SKM-1 treated with dmso at 0.1 percent for 144 hours (cell line): ENCODE data around the gene PCDHGB3.
"Not testable (repeated sequence)": the region's sequence is repeated elsewhere in the genome, so short reads cannot be mapped to it uniquely, and the experiment has no call there.

Source experiments
- DNase-seq: peaks from one replicate; lab custom pipeline; 2025; ENCODE audit not compliant: unreplicated experiment; lab: John Stamatoyannopoulos, UW

The PCDHGB3 gene

GRCh38 chr5:141356950-141357349 lies 13.1 kb upstream of the PCDHGB3 start:
- no peak for DNase-seq

GRCh38 chr5:141359790-141360426 lies 10.1 kb upstream of the PCDHGB3 start, which contains the start of gene PCDHGB2:
Gene PCDHGB2 (plus strand): TSS chr5:141359994. CDS start chr5:141360136, 142 bp downstream.
- no peak for DNase-seq

GRCh38 chr5:141360685-141361084 lies 9.4 kb upstream of the PCDHGB3 start:
- DNase-seq: no peak

GRCh38 chr5:141362719-141363118 lies 7.3 kb upstream of the PCDHGB3 start:
- DNase-seq: no peak

GRCh38 chr5:141363952-141364660 lies 5.9 kb upstream of the PCDHGB3 start, which contains the start of gene PCDHGA5:
Gene PCDHGA5 (plus strand): TSS chr5:141364162. CDS start chr5:141364331, 169 bp downstream.
- no peak for DNase-seq

GRCh38 chr5:141366016-141366896 lies 3.8 kb upstream of the PCDHGB3 start:
- DNase-seq: no peak

- DNase-seq: no peak
These were observed 1.8 kb downstream of the PCDHGB3 start for GRCh38 chr5:141371572-141372475.

GRCh38 chr5:141373673-141374317 lies 3.8 kb downstream of the PCDHGB3 start, which contains the start of gene PCDHGA6:
Gene PCDHGA6 (plus strand): TSS chr5:141373891. CDS start chr5:141374084, 193 bp downstream.
- DNase-seq: no peak

- no peak for DNase-seq
These were observed 4.6 kb downstream of the PCDHGB3 start for GRCh38 chr5:141374627-141375026.

GRCh38 chr5:141375444-141376155 lies 5.6 kb downstream of the PCDHGB3 start:
- DNase-seq: not testable (repeated sequence)

GRCh38 chr5:141382469-141383294 lies 12.6 kb downstream of the PCDHGB3 start, which contains the start of gene PCDHGA7:
Gene PCDHGA7 (plus strand): TSS chr5:141382742. CDS start chr5:141382900, 158 bp downstream.
- no peak for DNase-seq

GRCh38 chr5:141383345-141383744 lies 13.3 kb downstream of the PCDHGB3 start:
- no peak for DNase-seq

- no peak for DNase-seq
These were observed 14.6 kb downstream of the PCDHGB3 start for GRCh38 chr5:141384471-141385267.

- DNase-seq: not testable (repeated sequence)
These were observed 17.7 kb downstream of the PCDHGB3 start, which contains the start of gene PCDHGB4 for GRCh38 chr5:141387557-141388311. Gene PCDHGB4 (plus strand): TSS chr5:141387698. CDS start chr5:141387885, 187 bp downstream.

- DNase-seq: no peak
These were observed 18.6 kb downstream of the PCDHGB3 start for GRCh38 chr5:141388661-141389060.
